HG03354 (cell line): ENCODE results near the gene MLX.
"Not testable (repeated sequence)": the region's sequence is repeated elsewhere in the genome, so short reads cannot be mapped to it uniquely, and the experiment has no call there.

Source experiments
- ATAC-seq: cut with Tn5 transposase; IDR thresholded peaks from one replicate; pipeline ENCODE4 v1.9.1; 2021; ENCODE audit warnings: mild to moderate bottlenecking; ENCODE audit not compliant: unreplicated experiment, poor library complexity, severe bottlenecking

Gene MLX

GRCh38 chr17:42536048-42536371 lies 30.9 kb upstream of the MLX start, which contains the start of gene NAGLU:
Gene NAGLU (plus strand): TSS chr17:42536241. CDS start chr17:42536273, 32 bp downstream.
- ATAC-seq: peak; percentile 82

- peak; percentile 72 for ATAC-seq
Observed at GRCh38 chr17:42536372-42537155, 30.3 kb upstream of the MLX start.

- no peak for ATAC-seq
Observed at GRCh38 chr17:42537156-42537805, 29.6 kb upstream of the MLX start.

GRCh38 chr17:42537826-42538451 lies 29.0 kb upstream of the MLX start:
- ATAC-seq: no peak

- ATAC-seq: no peak
Observed at GRCh38 chr17:42538482-42538881, 28.4 kb upstream of the MLX start.

GRCh38 chr17:42540558-42540957 lies 26.3 kb upstream of the MLX start:
- ATAC-seq: not testable (repeated sequence)

- ATAC-seq: no peak
Observed at GRCh38 chr17:42541041-42541833, 25.7 kb upstream of the MLX start.

GRCh38 chr17:42543190-42544079 lies 23.5 kb upstream of the MLX start:
- ATAC-seq: no peak

- no peak for ATAC-seq
Observed at GRCh38 chr17:42544874-42545283, 22.0 kb upstream of the MLX start.

GRCh38 chr17:42545755-42546505 lies 21.0 kb upstream of the MLX start:
- not testable (repeated sequence) for ATAC-seq

GRCh38 chr17:42547001-42547461 lies 19.9 kb upstream of the MLX start:
- ATAC-seq: no peak

- no peak for ATAC-seq
Observed at GRCh38 chr17:42547698-42548069, 19.2 kb upstream of the MLX start.

- ATAC-seq: peak; percentile 71
Observed at GRCh38 chr17:42548070-42548837, 18.6 kb upstream of the MLX start.

GRCh38 chr17:42548993-42549755 lies 17.7 kb upstream of the MLX start:
- ATAC-seq: no peak

GRCh38 chr17:42552736-42553135 lies 14.2 kb upstream of the MLX start, which contains the start of gene HSD17B1:
Gene HSD17B1 (plus strand): TSS chr17:42552923. CDS start chr17:42552934, 11 bp downstream.
- not testable (repeated sequence) for ATAC-seq

GRCh38 chr17:42553161-42553818 lies 13.6 kb upstream of the MLX start:
- ATAC-seq: no peak
